WERI-Rb-1 (cell line): ENCODE data around the gene MAPK8IP1.

ENCODE experiments used
- DNase-seq: peaks from one replicate; pipeline ENCODE4 v3.0.0-alpha.2; 2020
- H3K27ac ChIP-seq: fragments of 250-450 bp; sonication (Bioruptor Pico); 2 replicates; pipeline ENCODE4 v1.5.1; 2020; ENCODE audit warnings: mild to moderate bottlenecking, moderate library complexity
- H3K27me3 ChIP-seq: fragments of 250-450 bp; sonication (Bioruptor Pico); 2 replicates; pipeline ENCODE4 v1.5.1; 2021; ENCODE audit warnings: mild to moderate bottlenecking, low read depth, moderate library complexity; ENCODE audit not compliant: insufficient read depth, severe bottlenecking
- H3K36me3 ChIP-seq: fragments of 250-450 bp; sonication (Bioruptor Pico); 2 replicates; pipeline ENCODE4 v1.5.1; 2020; ENCODE audit warnings: mild to moderate bottlenecking, moderate library complexity
- H3K4me3 ChIP-seq: 2 replicates; pipeline ENCODE4 v1.5.1; 2011; ENCODE audit warnings: low read depth, mild to moderate bottlenecking, control low read depth, low read length
- H3K9me3 ChIP-seq: fragments of 250-450 bp; sonication (Bioruptor Pico); 2 replicates; pipeline ENCODE4 v1.5.1; 2021; ENCODE audit warnings: mild to moderate bottlenecking, moderate library complexity; ENCODE audit not compliant: severe bottlenecking
- CTCF ChIP-seq: IDR thresholded peaks from 2 replicates; pipeline ENCODE4 v1.5.1; 2011; ENCODE audit warnings: low read depth, mild to moderate bottlenecking, control low read depth, inconsistent platforms, low read length

MAPK8IP1 gene

GRCh38 chr11:45930031-45930794, 44.8 kb downstream of the MAPK8IP1 start:
- H3K36me3 ChIP-seq: peaks cover 31% of the 10 kb centered on the region
- DNase-seq: no peak

GRCh38 chr11:45930951-45931570, 45.6 kb downstream of the MAPK8IP1 start:
- DNase-seq: no peak
- Histone ChIP-seq H3K9me3 (no peaks in the 10 kb centered on the region), H3K4me3 (no peak overlapping the region), H3K36me3 (peaks cover 34% of the 10 kb centered on the region), H3K27me3 (no peaks in the 10 kb centered on the region), H3K27ac (no peak overlapping the region)
- no peak for TF ChIP-seq CTCF

More at GRCh38 chr11:45930031-45930794, 44.8 kb downstream of the MAPK8IP1 start:
- no peaks in the 10 kb centered on the region for H3K9me3 ChIP-seq
- no peaks in the 10 kb centered on the region for H3K27me3 ChIP-seq
- no peak for TF ChIP-seq CTCF
- no peak overlapping the region for H3K4me3 ChIP-seq
- H3K27ac ChIP-seq: no peak overlapping the region

GRCh38 chr11:45931739-45932138, 46.3 kb downstream of the MAPK8IP1 start:
- Histone ChIP-seq H3K36me3 (peaks cover 35% of the 10 kb centered on the region), H3K4me3 (no peak overlapping the region), H3K27ac (no peak overlapping the region), H3K9me3 (no peaks in the 10 kb centered on the region), H3K27me3 (no peaks in the 10 kb centered on the region)
- TF ChIP-seq CTCF: no peak
- no peak for DNase-seq

- Histone ChIP-seq H3K27ac (no peak overlapping the region), H3K9me3 (no peaks in the 10 kb centered on the region), H3K4me3 (no peak overlapping the region), H3K36me3 (peaks cover 38% of the 10 kb centered on the region), H3K27me3 (no peaks in the 10 kb centered on the region)
- DNase-seq: no peak
- TF ChIP-seq CTCF: no peak
Measured at GRCh38 chr11:45932217-45932616, 46.8 kb downstream of the MAPK8IP1 start.

GRCh38 chr11:45933131-45933831, 47.8 kb downstream of the MAPK8IP1 start:
- Histone ChIP-seq H3K27me3 (no peaks in the 10 kb centered on the region), H3K4me3 (no peak overlapping the region), H3K27ac (no peak overlapping the region), H3K9me3 (no peaks in the 10 kb centered on the region), H3K36me3 (peaks cover 31% of the 10 kb centered on the region)
- no peak for DNase-seq
- no peak for TF ChIP-seq CTCF
